Large intestine (tissue), 12 donors: ENCODE data around the gene SPINDOC. TPM values are rescaled to one million over a fixed set of nuclear protein-coding genes. Genes with fewer than 3 reads are reported as not detected.
A peak's percentile ranks its signal among the peaks of the same experiment; 100 is the strongest.

Experiments
- DNase-seq, 2 donors: peaks; one replicate each; pipeline versions ENCODE4 v3.0.0 to v3.0.0-alpha.2; 2013
- H3K27ac ChIP-seq: one replicate; pipeline ENCODE4 v1.5.1; 2013; ENCODE audit warnings: low read length
- H3K27me3 ChIP-seq: 2 replicates; pipeline ENCODE4 v1.6.1; 2013; ENCODE audit warnings: low read length; ENCODE audit not compliant: control insufficient read depth, insufficient read depth
- H3K36me3 ChIP-seq: 2 replicates; pipeline ENCODE4 v1.6.1; 2013; ENCODE audit warnings: low read length; ENCODE audit not compliant: control insufficient read depth, insufficient read depth
- H3K4me1 ChIP-seq: one replicate; pipeline ENCODE4 v1.6.1; 2013; ENCODE audit warnings: low read length; ENCODE audit not compliant: control insufficient read depth, insufficient read depth
- H3K4me3 ChIP-seq: one replicate; pipeline ENCODE4 v1.5.1; 2013; ENCODE audit warnings: low read length
- H3K9me3 ChIP-seq: one replicate; pipeline ENCODE4 v1.6.1; 2013; ENCODE audit warnings: mild to moderate bottlenecking, low read depth, low read length, moderate library complexity; ENCODE audit not compliant: control insufficient read depth
- WGBS: methylation state at CpG from one replicate; pipeline ENCODE4 v1.1.5; 2013; ENCODE audit warnings: low lambda C conversion rate; ENCODE audit not compliant: insufficient coverage; 5-methylcytosine and 5-hydroxymethylcytosine counted together
- long read RNA-seq, 11 donors: transcript quantifications; one replicate each; lab custom pipeline, GENCODE V29; 2026
- polyA plus RNA-seq: library from polyadenylated mRNA; unstranded; fragments of 120-200 nt; gene quantifications from one replicate; pipeline ENCODE4 v1.2.1, GENCODE V29; 2013

SPINDOC gene
- polyA plus RNA-seq, result 21.9 TPM
- long read RNA-seq, donor 1, partial matches to known transcripts, result 0 of 2 reads
- long read RNA-seq, donor 1, other reads (novel, unspliced or antisense), result 0 of 2 reads
- long read RNA-seq, donor 2, transcript SPINDOC-201 (6 exons, 2,024 nt), result major isoform, 7 of 7 reads
- long read RNA-seq, donor 2, partial matches to known transcripts, result 0 of 7 reads
- long read RNA-seq, donor 2, other reads (novel, unspliced or antisense), result 0 of 7 reads
- long read RNA-seq, donor 3, result 0 reads
- long read RNA-seq, donor 4, partial matches to known transcripts, result 0 of 1 reads
- long read RNA-seq, donor 4, other reads (novel, unspliced or antisense), result 0 of 1 reads
- long read RNA-seq, donor 5, transcript SPINDOC-201 (6 exons, 2,024 nt), result major isoform, 9 of 9 reads
- long read RNA-seq, donor 5, partial matches to known transcripts, result 0 of 9 reads
- long read RNA-seq, donor 5, other reads (novel, unspliced or antisense), result 0 of 9 reads
- long read RNA-seq, donor 6, transcript SPINDOC-201 (6 exons, 2,024 nt), result major isoform, 7 of 7 reads
- long read RNA-seq, donor 6, partial matches to known transcripts, result 0 of 7 reads
- long read RNA-seq, donor 6, other reads (novel, unspliced or antisense), result 0 of 7 reads
- long read RNA-seq, donor 7, partial matches to known transcripts, result 0 of 3 reads
- long read RNA-seq, donor 7, other reads (novel, unspliced or antisense), result 0 of 3 reads
- long read RNA-seq, donor 8, transcript SPINDOC-201 (6 exons, 2,024 nt), result major isoform, 9 of 20 reads
- long read RNA-seq, donor 8, partial matches to known transcripts, result 11 of 20 reads
- long read RNA-seq, donor 8, other reads (novel, unspliced or antisense), result 0 of 20 reads
- long read RNA-seq, donor 9, partial matches to known transcripts, result 0 of 1 reads
- long read RNA-seq, donor 9, other reads (novel, unspliced or antisense), result 0 of 1 reads
- long read RNA-seq, donor 10, transcript SPINDOC-201 (6 exons, 2,024 nt), result major isoform, 5 of 13 reads
- long read RNA-seq, donor 10, partial matches to known transcripts, result 8 of 13 reads
- long read RNA-seq, donor 10, other reads (novel, unspliced or antisense), result 0 of 13 reads
- long read RNA-seq, donor 11, partial matches to known transcripts, result 0 of 3 reads
- long read RNA-seq, donor 11, other reads (novel, unspliced or antisense), result 0 of 3 reads

GRCh38 chr11:63813035-63813562 is at the start of gene SPINDOC:
TSS of gene SPINDOC (plus strand) at chr11:63813456. CDS start at chr11:63813687, 231 bp downstream.
- H3K36me3 ChIP-seq, result peaks cover 14% of the 10 kb centered on the region
- peak; percentile 46 to 83 for DNase-seq
- WGBS, result no CpG with 5 or more reads among the region's 65 CpGs

GRCh38 chr11:63763496-63764339 is 49.5 kb upstream of the SPINDOC start:
- 10% methylated on average over 2 of the region's 82 CpGs for WGBS
- no peaks in the 10 kb centered on the region for H3K27me3 ChIP-seq
- DNase-seq, result peak in 1 of 2 donors; percentile 28
- H3K9me3 ChIP-seq, result peaks cover 3% of the 10 kb centered on the region
- H3K4me3 ChIP-seq, result no peak overlapping the region
- H3K4me1 ChIP-seq, result peaks cover 37% of the 10 kb centered on the region
- H3K27ac ChIP-seq, result no peak overlapping the region
- H3K36me3 ChIP-seq, result peaks cover 38% of the 10 kb centered on the region

More at GRCh38 chr11:63813035-63813562, at the start of gene SPINDOC:
- peak within 1 kb of the TSS; percentile 92 for H3K4me3 ChIP-seq
- H3K27ac ChIP-seq, result peak within 1 kb of the TSS; percentile 45
- no peaks in the 10 kb centered on the region for H3K9me3 ChIP-seq
- peaks cover 10% of the 10 kb centered on the region for H3K4me1 ChIP-seq
- no peaks in the 10 kb centered on the region for H3K27me3 ChIP-seq

GRCh38 chr11:63764340-63764678 is 48.9 kb upstream of the SPINDOC start:
- H3K4me1 ChIP-seq, result peaks cover 37% of the 10 kb centered on the region
- no peaks in the 10 kb centered on the region for H3K27me3 ChIP-seq
- WGBS, result no CpG with 5 or more reads among the region's 23 CpGs
- H3K36me3 ChIP-seq, result peaks cover 38% of the 10 kb centered on the region
- H3K9me3 ChIP-seq, result peaks cover 3% of the 10 kb centered on the region
- peak in 1 of 2 donors; percentile 9 for DNase-seq
- H3K27ac ChIP-seq, result peak overlapping the region; percentile 70
- H3K4me3 ChIP-seq, result no peak overlapping the region

- WGBS, result no CpG with 5 or more reads among the region's 30 CpGs
- peak; percentile 72 to 89 for DNase-seq
- Histone ChIP-seq H3K27me3 (no peaks in the 10 kb centered on the region), H3K9me3 (peaks cover 3% of the 10 kb centered on the region), H3K27ac (peak overlapping the region; percentile 70), H3K4me3 (peak overlapping the region; percentile 74), H3K36me3 (peaks cover 36% of the 10 kb centered on the region), H3K4me1 (peaks cover 37% of the 10 kb centered on the region)
Observed at GRCh38 chr11:63764679-63765647, 48.3 kb upstream of the SPINDOC start.

GRCh38 chr11:63765688-63766241 is 47.5 kb upstream of the SPINDOC start:
- peak overlapping the region; percentile 70 for H3K27ac ChIP-seq
- peak overlapping the region; percentile 74 for H3K4me3 ChIP-seq
- no CpG with 5 or more reads among the region's 18 CpGs for WGBS
- peaks cover 3% of the 10 kb centered on the region for H3K9me3 ChIP-seq
- H3K27me3 ChIP-seq, result no peaks in the 10 kb centered on the region
- H3K36me3 ChIP-seq, result peaks cover 32% of the 10 kb centered on the region
- peak in 1 of 2 donors; percentile 34 for DNase-seq
- H3K4me1 ChIP-seq, result peaks cover 41% of the 10 kb centered on the region

GRCh38 chr11:63766531-63767235 is 46.6 kb upstream of the SPINDOC start:
- peak overlapping the region; percentile 74 for H3K4me3 ChIP-seq
- H3K4me1 ChIP-seq, result peaks cover 41% of the 10 kb centered on the region
- H3K36me3 ChIP-seq, result peaks cover 23% of the 10 kb centered on the region
- H3K27me3 ChIP-seq, result no peaks in the 10 kb centered on the region
- peak; percentile 43 to 72 for DNase-seq
- peaks cover 3% of the 10 kb centered on the region for H3K9me3 ChIP-seq
- no CpG with 5 or more reads among the region's 7 CpGs for WGBS
- H3K27ac ChIP-seq, result peak overlapping the region; percentile 70

- WGBS, result no CpG with 5 or more reads among the region's 4 CpGs
- Histone ChIP-seq H3K9me3 (peaks cover 3% of the 10 kb centered on the region), H3K4me1 (peaks cover 40% of the 10 kb centered on the region), H3K36me3 (peaks cover 18% of the 10 kb centered on the region), H3K27ac (peak overlapping the region; percentile 70), H3K4me3 (peak overlapping the region; percentile 74), H3K27me3 (no peaks in the 10 kb centered on the region)
- DNase-seq, result no peak
Observed at GRCh38 chr11:63767267-63767564, 46.0 kb upstream of the SPINDOC start.

GRCh38 chr11:63767565-63768236 is 45.6 kb upstream of the SPINDOC start:
- Histone ChIP-seq H3K36me3 (peaks cover 15% of the 10 kb centered on the region), H3K27me3 (no peaks in the 10 kb centered on the region), H3K9me3 (peaks cover 3% of the 10 kb centered on the region), H3K4me1 (peaks cover 36% of the 10 kb centered on the region), H3K27ac (peak overlapping the region; percentile 70), H3K4me3 (peak overlapping the region; percentile 74)
- 0% methylated on average over 3 of the region's 34 CpGs for WGBS
- DNase-seq, result peak in 1 of 2 donors; percentile 84
